KMS-11 (cell line): ENCODE results near the gene INTS12.

Experiments
- H2AFZ ChIP-seq: fragments of 200-600 bp; sonication (generic); 2 replicates; pipeline ENCODE4 v1.6.1; 2016; ENCODE audit warnings: antibody characterized with exemption, mixed run types, low read depth
- H3K27ac ChIP-seq: fragments of 200-600 bp; sonication (generic); 2 replicates; pipeline ENCODE4 v1.6.1; 2016; ENCODE audit warnings: mild to moderate bottlenecking, mixed run types
- H3K27me3 ChIP-seq: fragments of 200-600 bp; sonication (generic); 2 replicates; pipeline ENCODE4 v1.6.1; 2017; ENCODE audit warnings: mild to moderate bottlenecking, low read depth, mixed run types, moderate library complexity; ENCODE audit not compliant: insufficient read depth
- H3K36me3 ChIP-seq: fragments of 200-600 bp; sonication (generic); 2 replicates; pipeline ENCODE4 v1.6.1; 2017; ENCODE audit warnings: mild to moderate bottlenecking, mixed run types; ENCODE audit not compliant: insufficient read depth
- H3K4me1 ChIP-seq: fragments of 200-600 bp; sonication (generic); 2 replicates; pipeline ENCODE4 v1.6.1; 2016; ENCODE audit warnings: mild to moderate bottlenecking, low read depth, mixed run types; ENCODE audit not compliant: poor library complexity, severe bottlenecking
- H3K4me2 ChIP-seq: fragments of 200-600 bp; sonication (generic); 2 replicates; pipeline ENCODE4 v1.7.0; 2016; ENCODE audit warnings: mild to moderate bottlenecking, mixed run types
- H3K4me3 ChIP-seq: fragments of 200-600 bp; sonication (generic); IDR thresholded peaks from 2 replicates; pipeline ENCODE4 v1.6.1; 2017; ENCODE audit warnings: low read depth, low read length, mixed read lengths; ENCODE audit not compliant: insufficient read depth
- H3K79me2 ChIP-seq: fragments of 200-600 bp; sonication (generic); 2 replicates; pipeline ENCODE4 v1.6.1; 2016; ENCODE audit warnings: low read depth, mixed run types; ENCODE audit not compliant: insufficient read depth
- H3K9ac ChIP-seq: fragments of 200-600 bp; sonication (generic); 2 replicates; pipeline ENCODE4 v1.6.1; 2016; ENCODE audit warnings: mild to moderate bottlenecking, mixed run types
- H4K20me1 ChIP-seq: fragments of 200-600 bp; sonication (generic); 2 replicates; pipeline ENCODE4 v1.6.1; 2016; ENCODE audit warnings: mild to moderate bottlenecking, mixed run types; ENCODE audit not compliant: insufficient read depth
- TF ChIP-seq, protein P1 (sequence below): fragments of 200-600 bp; sonication (generic); conservative IDR thresholded peaks from 2 replicates; pipeline ENCODE4 v1.6.1; 2017; ENCODE audit warnings: low read depth, mild to moderate bottlenecking, antibody characterized with exemption, low read length, moderate library complexity, mixed read lengths

Gene INTS12

GRCh38 chr4:105661028-105661427 lies 47.5 kb downstream of the INTS12 start:
- peaks cover 38% of the 10 kb centered on the region for H3K4me1 ChIP-seq
- H3K27ac ChIP-seq = no peak overlapping the region
- no peak overlapping the region for H3K9ac ChIP-seq
- H3K79me2 ChIP-seq = no peaks in the 10 kb centered on the region
- H4K20me1 ChIP-seq = no peaks in the 10 kb centered on the region
- H3K4me2 ChIP-seq = no peak overlapping the region
- no peaks in the 10 kb centered on the region for H3K36me3 ChIP-seq
- TF ChIP-seq, protein P1, sequence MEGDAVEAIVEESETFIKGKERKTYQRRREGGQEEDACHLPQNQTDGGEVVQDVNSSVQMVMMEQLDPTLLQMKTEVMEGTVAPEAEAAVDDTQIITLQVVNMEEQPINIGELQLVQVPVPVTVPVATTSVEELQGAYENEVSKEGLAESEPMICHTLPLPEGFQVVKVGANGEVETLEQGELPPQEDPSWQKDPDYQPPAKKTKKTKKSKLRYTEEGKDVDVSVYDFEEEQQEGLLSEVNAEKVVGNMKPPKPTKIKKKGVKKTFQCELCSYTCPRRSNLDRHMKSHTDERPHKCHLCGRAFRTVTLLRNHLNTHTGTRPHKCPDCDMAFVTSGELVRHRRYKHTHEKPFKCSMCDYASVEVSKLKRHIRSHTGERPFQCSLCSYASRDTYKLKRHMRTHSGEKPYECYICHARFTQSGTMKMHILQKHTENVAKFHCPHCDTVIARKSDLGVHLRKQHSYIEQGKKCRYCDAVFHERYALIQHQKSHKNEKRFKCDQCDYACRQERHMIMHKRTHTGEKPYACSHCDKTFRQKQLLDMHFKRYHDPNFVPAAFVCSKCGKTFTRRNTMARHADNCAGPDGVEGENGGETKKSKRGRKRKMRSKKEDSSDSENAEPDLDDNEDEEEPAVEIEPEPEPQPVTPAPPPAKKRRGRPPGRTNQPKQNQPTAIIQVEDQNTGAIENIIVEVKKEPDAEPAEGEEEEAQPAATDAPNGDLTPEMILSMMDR = no peak
- no peak overlapping the region for H2AFZ ChIP-seq
- H3K27me3 ChIP-seq = no peaks in the 10 kb centered on the region
- no peak overlapping the region for H3K4me3 ChIP-seq

DNA sequence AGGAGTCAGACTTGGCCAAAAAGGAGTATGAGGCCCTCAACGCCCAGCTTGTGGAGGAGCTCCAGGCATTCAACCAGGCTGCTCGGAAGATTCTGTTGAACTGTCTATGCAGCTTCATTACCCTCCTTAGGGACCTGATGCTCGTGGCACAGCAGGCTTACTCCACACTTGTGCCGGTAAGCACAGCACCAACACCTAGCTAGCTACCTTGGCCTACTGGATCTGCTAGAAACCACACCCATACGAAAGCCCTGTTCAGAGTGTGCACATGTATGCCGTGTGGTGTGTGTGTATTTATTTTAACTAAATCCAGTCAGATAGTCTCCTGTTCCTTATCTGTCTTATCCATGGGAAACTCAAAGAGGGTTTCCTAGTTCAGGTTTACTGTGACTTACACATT lies 49.3 kb downstream of the INTS12 start:
- H3K79me2 ChIP-seq = no peaks in the 10 kb centered on the region
- H3K4me3 ChIP-seq = no peak overlapping the region
- H3K4me2 ChIP-seq = no peak overlapping the region
- no peak overlapping the region for H3K9ac ChIP-seq
- H4K20me1 ChIP-seq = no peaks in the 10 kb centered on the region
- no peak overlapping the region for H3K27ac ChIP-seq
- H3K4me1 ChIP-seq = peaks cover 27% of the 10 kb centered on the region
- no peaks in the 10 kb centered on the region for H3K27me3 ChIP-seq
- no peak overlapping the region for H2AFZ ChIP-seq
- TF ChIP-seq, protein P1 = no peak
- no peaks in the 10 kb centered on the region for H3K36me3 ChIP-seq

GRCh38 chr4:105657117-105657765 lies 51.2 kb downstream of the INTS12 start:
- Histone ChIP-seq H3K9ac (no peak overlapping the region), H3K27me3 (no peaks in the 10 kb centered on the region), H3K36me3 (no peaks in the 10 kb centered on the region), H3K4me3 (no peak overlapping the region), H4K20me1 (no peaks in the 10 kb centered on the region), H3K27ac (no peak overlapping the region), H3K79me2 (no peaks in the 10 kb centered on the region), H3K4me2 (no peak overlapping the region), H3K4me1 (peaks cover 7% of the 10 kb centered on the region), H2AFZ (no peak overlapping the region)
- TF ChIP-seq, protein P1 = no peak

GRCh38 chr4:105652286-105652888 lies 56.1 kb downstream of the INTS12 start:
- Histone ChIP-seq H3K79me2 (no peaks in the 10 kb centered on the region), H3K4me2 (no peak overlapping the region), H3K36me3 (no peaks in the 10 kb centered on the region), H3K4me3 (no peak overlapping the region), H3K9ac (no peak overlapping the region), H3K27ac (no peak overlapping the region), H3K4me1 (peaks cover 32% of the 10 kb centered on the region), H3K27me3 (no peaks in the 10 kb centered on the region), H4K20me1 (no peaks in the 10 kb centered on the region), H2AFZ (no peak overlapping the region)
- TF ChIP-seq, protein P1 = no peak
